AG04449 (cell line): ENCODE measurements around the gene CREM.

Source experiments
- CTCF ChIA-PET: fragments of 350-600 bp; formaldehyde crosslinking; extraction: SDS; loops from one replicate; lab custom pipeline; 2021; ENCODE audit warnings: antibody characterized with exemption; lab: Yijun Ruan, JAX
- POLR2A ChIA-PET: fragments of 400-600, 350-600 bp; formaldehyde crosslinking; extraction: SDS; loops from one replicate; lab custom pipeline; 2020; ENCODE audit warnings: antibody characterized with exemption, inconsistent platforms; lab: Yijun Ruan, JAX
- DNase-seq: peaks from one replicate; pipeline ENCODE4 v3.0.0-alpha.2; 2010; ENCODE audit warnings: low read depth, low spot score
- H3K4me3 ChIP-seq: 2 replicates; pipeline ENCODE4 v1.5.1; 2011; ENCODE audit warnings: low read depth, mild to moderate bottlenecking, control low read depth, low read length
- CTCF ChIP-seq: IDR thresholded peaks from one replicate; pipeline ENCODE4 v1.5.1; 2011; ENCODE audit warnings: mild to moderate bottlenecking, moderate library complexity, low read length, control low read depth, inconsistent platforms; ENCODE audit not compliant: insufficient read depth; ENCODE audit errors: missing control alignments

CREM gene

GRCh38 chr10:35206274-35206673 is 79.6 kb downstream of the CREM start:
- TF ChIP-seq CTCF = no peak
- ChIA-PET CTCF (interaction anchor here (0.9 to 5.7 kb wide), 6 partner anchors 10 to 86 kb away, joined by 3 to 53 read pairs (median 14); no protein-coding TSS in a partner anchor), POLR2A (interaction anchor here (0.5 kb wide), 1 partner anchor 21 kb away, joined by 3 read pairs; no protein-coding TSS in a partner anchor)
- no peak for DNase-seq
- H3K4me3 ChIP-seq = no peak overlapping the region

GRCh38 chr10:35208536-35208935 is 81.9 kb downstream of the CREM start:
- CTCF ChIA-PET = interaction anchor here (1.5 to 5.7 kb wide), 4 partner anchors 8 to 13 kb away, joined by 3 to 44 read pairs (median 12); no protein-coding TSS in a partner anchor
- no peak for TF ChIP-seq CTCF
- no peak overlapping the region for H3K4me3 ChIP-seq
- POLR2A ChIA-PET = interaction anchor here (0.6 kb wide), 1 partner anchor 850 kb away, joined by 3 read pairs; no protein-coding TSS in a partner anchor
- DNase-seq = no peak

GRCh38 chr10:35208949-35209613 is 82.4 kb downstream of the CREM start:
- POLR2A ChIA-PET = interaction anchor here (0.6 kb wide), 1 partner anchor 850 kb away, joined by 3 read pairs; no protein-coding TSS in a partner anchor
- TF ChIP-seq CTCF = no peak

GRCh38 chr10:35210961-35211360 is 84.3 kb downstream of the CREM start:
- CTCF ChIA-PET = interaction anchor here (1.0 to 3.5 kb wide), 4 partner anchors 9 to 85 kb away, joined by 3 to 18 read pairs (median 6); no protein-coding TSS in a partner anchor
- no peak overlapping the region for H3K4me3 ChIP-seq

More at GRCh38 chr10:35208949-35209613, 82.4 kb downstream of the CREM start:
- no peak overlapping the region for H3K4me3 ChIP-seq
- CTCF ChIA-PET = interaction anchor here (1.0 to 3.5 kb wide), 4 partner anchors 9 to 90 kb away, joined by 3 to 18 read pairs (median 3); no protein-coding TSS in a partner anchor
- DNase-seq = no peak

GRCh38 chr10:35211390-35211789 is 84.7 kb downstream of the CREM start:
- TF ChIP-seq CTCF = no peak
- H3K4me3 ChIP-seq = no peak overlapping the region
- ChIA-PET POLR2A (no interaction called here), CTCF (interaction anchor here (0.7 to 3.5 kb wide), 7 partner anchors 9 to 217 kb away, joined by 3 to 18 read pairs (median 3); no protein-coding TSS in a partner anchor)
- DNase-seq = no peak

More at GRCh38 chr10:35210961-35211360, 84.3 kb downstream of the CREM start:
- DNase-seq = no peak
- TF ChIP-seq CTCF = no peak
- POLR2A ChIA-PET = no interaction called here

GRCh38 chr10:35212856-35213255 is 86.2 kb downstream of the CREM start:
- no peak overlapping the region for H3K4me3 ChIP-seq
- CTCF ChIA-PET = interaction anchor here (1.3 to 13.1 kb wide), 3 partner anchors 9 to 94 kb away, joined by 5 to 283 read pairs (median 12); no protein-coding TSS in a partner anchor
- POLR2A ChIA-PET = no interaction called here
- no peak for TF ChIP-seq CTCF
- no peak for DNase-seq
